Ishikawa (cell line): ENCODE measurements around the gene SLC17A7.

Experiments used
- CEBPB ChIP-seq: IDR thresholded peaks from 2 replicates; pipeline ENCODE4 v1.6.1; 2012
- CREB1 ChIP-seq: IDR thresholded peaks from 2 replicates; pipeline ENCODE4 v1.6.1; 2012; ENCODE audit warnings: low read depth
- EGR1 ChIP-seq: IDR thresholded peaks from 2 replicates; pipeline ENCODE4 v1.6.1; 2012
- EP300 ChIP-seq: IDR thresholded peaks from 2 replicates; pipeline ENCODE4 v1.6.1; 2012; ENCODE audit warnings: borderline replicate concordance
- FOXM1 ChIP-seq: IDR thresholded peaks from 2 replicates; pipeline ENCODE4 v1.6.1; 2012; ENCODE audit warnings: low read depth, borderline replicate concordance
- NFIC ChIP-seq: IDR thresholded peaks from 2 replicates; pipeline ENCODE4 v1.6.1; 2012
- RAD21 ChIP-seq: IDR thresholded peaks from 2 replicates; pipeline ENCODE4 v1.6.1; 2012; ENCODE audit warnings: low read depth
- REST ChIP-seq: IDR thresholded peaks from 2 replicates; pipeline ENCODE4 v1.6.1; 2012; ENCODE audit warnings: low read depth, mild to moderate bottlenecking
- TAF1 ChIP-seq: IDR thresholded peaks from 2 replicates; pipeline ENCODE4 v1.6.1; 2012; ENCODE audit warnings: low read depth, mild to moderate bottlenecking
- TCF12 ChIP-seq: IDR thresholded peaks from 2 replicates; pipeline ENCODE4 v1.6.1; 2012; ENCODE audit warnings: low read depth
- TEAD4 ChIP-seq: IDR thresholded peaks from 2 replicates; pipeline ENCODE4 v1.6.1; 2012
- USF1 ChIP-seq: IDR thresholded peaks from 2 replicates; pipeline ENCODE4 v1.6.1; 2012
- YY1 ChIP-seq: IDR thresholded peaks from 2 replicates; pipeline ENCODE4 v1.6.1; 2012; ENCODE audit warnings: low read depth
- ZBTB7A ChIP-seq: IDR thresholded peaks from 2 replicates; pipeline ENCODE4 v1.6.1; 2012; ENCODE audit warnings: low read depth
- TF ChIP-seq, protein P1 (sequence below): IDR thresholded peaks from 2 replicates; pipeline ENCODE4 v1.6.1; 2012

The SLC17A7 gene

DNA sequence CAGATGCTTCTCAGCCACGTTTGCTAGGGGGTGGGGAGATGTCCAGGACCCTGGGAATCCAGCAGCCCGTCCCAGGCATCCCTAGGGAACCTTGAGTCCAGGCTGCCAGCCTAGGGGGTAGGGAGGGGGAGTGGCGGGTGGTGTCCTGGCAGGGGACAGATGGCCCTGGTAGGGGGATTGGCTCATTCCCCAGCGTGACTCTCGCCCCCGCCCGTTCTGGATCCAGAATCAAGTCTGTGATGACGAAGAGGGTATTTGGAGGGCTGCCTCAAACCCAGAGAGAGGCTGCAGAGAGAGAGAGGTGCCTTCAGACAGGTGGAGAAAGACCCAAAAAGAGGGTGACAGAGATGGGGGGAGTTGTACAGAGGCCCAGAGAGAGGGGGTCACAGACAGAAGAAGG, 4.1 kb downstream of the SLC17A7 start:
- no peak for TF ChIP-seq EGR1
- no peak for TF ChIP-seq TAF1
- TF ChIP-seq REST, result no peak
- TF ChIP-seq YY1, result no peak
- TF ChIP-seq EP300, result no peak
- TF ChIP-seq TCF12, result no peak
- no peak for TF ChIP-seq CEBPB
- no peak for TF ChIP-seq CREB1
- no peak for TF ChIP-seq TEAD4
- TF ChIP-seq FOXM1, result no peak
- TF ChIP-seq ZBTB7A, result no peak

- TF ChIP-seq, protein P1, sequence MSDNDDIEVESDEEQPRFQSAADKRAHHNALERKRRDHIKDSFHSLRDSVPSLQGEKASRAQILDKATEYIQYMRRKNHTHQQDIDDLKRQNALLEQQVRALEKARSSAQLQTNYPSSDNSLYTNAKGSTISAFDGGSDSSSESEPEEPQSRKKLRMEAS, result no peak
- TF ChIP-seq FOXM1 (no peak), USF1 (peak; percentile 18; the same call in 1 of the 2 replicates)
These were observed 4.8 kb downstream of the SLC17A7 start for GRCh38 chr19:49436381-49437017.

DNA sequence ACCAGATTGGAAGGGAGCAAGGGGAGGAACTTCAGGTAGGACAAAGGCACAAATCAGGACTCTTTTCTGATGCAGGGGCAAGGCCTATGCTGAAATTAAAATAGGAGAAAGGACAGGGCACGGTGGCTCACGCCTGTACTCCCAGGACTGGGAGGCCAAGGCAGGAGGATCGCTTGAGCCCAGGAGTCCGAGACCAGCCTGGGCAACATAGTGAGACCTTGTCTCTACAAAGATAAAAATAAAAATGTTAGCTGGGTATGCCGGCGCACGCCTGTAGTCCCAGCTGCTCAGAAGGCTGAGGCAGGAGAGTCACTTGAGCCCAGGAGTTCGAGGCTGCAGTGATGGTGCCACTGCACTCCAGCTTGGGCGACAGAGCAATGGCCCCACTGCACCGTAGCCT, 5.7 kb downstream of the SLC17A7 start:
- no peak for TF ChIP-seq RAD21
- no peak for TF ChIP-seq TCF12
- no peak for TF ChIP-seq ZBTB7A
- TF ChIP-seq, protein P1, result no peak
- no peak for TF ChIP-seq EP300
- TF ChIP-seq FOXM1, result no peak
- no peak for TF ChIP-seq EGR1
- TF ChIP-seq CREB1, result no peak
- no peak for TF ChIP-seq USF1
- no peak for TF ChIP-seq TEAD4
- TF ChIP-seq TAF1, result no peak
- no peak for TF ChIP-seq NFIC
- TF ChIP-seq YY1, result no peak
- no peak for TF ChIP-seq REST
- no peak for TF ChIP-seq CEBPB

DNA sequence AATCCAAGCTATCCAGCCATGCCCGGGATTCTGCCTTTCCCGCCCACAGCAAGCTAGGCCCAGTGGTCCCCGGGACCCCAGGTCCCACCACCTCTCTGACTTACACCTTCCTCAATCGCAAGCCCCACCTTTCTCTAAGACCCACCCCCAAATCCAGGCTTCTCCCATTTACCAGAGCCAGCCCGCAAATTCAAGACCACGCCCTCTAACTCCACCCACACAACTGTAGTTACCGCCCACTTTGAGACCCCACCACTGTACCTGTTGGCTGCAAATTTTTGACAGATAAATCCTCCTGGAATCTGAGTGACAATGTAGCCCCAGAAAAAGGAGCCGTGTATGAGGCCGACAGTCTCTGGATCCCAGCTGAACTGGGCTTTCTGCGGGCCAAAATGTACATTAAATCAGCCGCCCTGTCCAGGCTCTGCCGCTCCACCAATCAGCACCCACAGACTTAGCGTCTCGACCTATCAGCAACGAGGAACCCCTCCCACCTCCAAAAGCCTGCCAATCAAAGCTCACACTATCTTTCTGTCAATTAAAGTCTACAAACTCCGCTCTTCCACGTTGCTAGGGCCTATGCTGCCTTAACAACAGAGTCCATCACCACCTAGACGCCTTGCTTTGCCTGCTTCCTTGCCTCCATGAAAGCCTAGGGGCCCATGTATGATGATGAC, 6.3 kb downstream of the SLC17A7 start:
- TF ChIP-seq ZBTB7A (no peak), TEAD4 (no peak), TAF1 (no peak), TCF12 (no peak), EP300 (no peak), CREB1 (no peak), USF1 (no peak), YY1 (no peak), REST (no peak), NFIC (no peak), EGR1 (no peak), FOXM1 (no peak), CEBPB (no peak), RAD21 (no peak)
- TF ChIP-seq, protein P1, result no peak
